Measurements from ENCODE around the gene CLSTN2. TPM values are rescaled to one million over a fixed set of nuclear protein-coding genes. Genes with fewer than 3 reads are reported as not detected.

Gene CLSTN2
- total and polyA plus RNA-seq, 4 donors, result 0.09 to 2.2 (median 0.55) TPM

- TF ChIP-seq ZBTB33 (IDR thresholded peaks at IDR 0.05) (no peak), HNF4A (conservative IDR thresholded peaks at IDR 0.05) (no peak), FOXA1 (IDR thresholded peaks at IDR 0.05) (no peak), RAD21 (IDR thresholded peaks at IDR 0.05) (no peak)
Measured at GRCh38 chr3:140584549-140584948, 649.6 kb downstream of the CLSTN2 start (continued).

DNA sequence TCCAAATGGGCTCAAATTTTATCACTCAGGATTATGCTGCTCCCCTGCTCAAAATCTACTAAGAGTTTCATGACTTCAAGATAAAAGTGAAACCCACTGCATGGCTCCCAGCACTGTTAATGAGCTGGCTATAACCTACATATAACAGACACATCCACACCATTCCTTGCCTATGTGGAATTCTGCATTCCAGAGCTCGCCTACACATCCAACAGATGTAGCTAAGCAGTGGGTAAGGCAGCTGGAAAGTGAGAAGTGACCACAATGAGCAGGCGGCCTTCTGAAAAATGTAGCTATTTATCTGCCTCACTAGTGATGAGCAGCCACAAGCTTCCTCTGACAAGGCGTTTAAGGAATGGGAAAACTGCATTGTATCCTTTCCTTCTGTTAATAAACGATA, 650.8 kb downstream of the CLSTN2 start:
- Histone ChIP-seq H3K4me3 (ENCODE audit: low read depth in 1 of 3, low read length in 3 of 3) (no peak overlapping the region), H3K9ac (ENCODE audit: low read depth in 1 of 2, low read length in 2 of 2) (no peak overlapping the region), H3K27me3 (ENCODE audit: control insufficient read depth in 4 of 4, insufficient read depth in 4 of 4, low read length in 3 of 4) (peaks cover 0 to 2% (median 0%) of the 10 kb centered on the region in 4 donors), H3K4me1 (ENCODE audit: control insufficient read depth in 4 of 4, insufficient read depth in 4 of 4, low read length in 3 of 4) (no peaks in the 10 kb centered on the region), H3K36me3 (ENCODE audit: control insufficient read depth in 4 of 4, insufficient read depth in 3 of 4, low read depth in 1 of 4, low read length in 3 of 4) (no peaks in the 10 kb centered on the region), H3K27ac (ENCODE audit: low read depth in 1 of 2, low read length in 2 of 2) (no peak overlapping the region), H3K9me3 (ENCODE audit: control insufficient read depth in 4 of 4, low read length in 3 of 4) (no peaks in the 10 kb centered on the region)
- WGBS, result 79% methylated on average over 4 of the region's 4 CpGs
- no peak for DNase-seq (ENCODE audit: low spot score)
- TF ChIP-seq GABPA (IDR thresholded peaks at IDR 0.05 in 1 of 2, conservative IDR thresholded peaks at IDR 0.05 in 1 of 2), result no peak
- no peak for TF ChIP-seq NR2F2 (IDR thresholded peaks at IDR 0.05)
- no peak for TF ChIP-seq YY1 (IDR thresholded peaks at IDR 0.05)
- TF ChIP-seq JUND (IDR thresholded peaks at IDR 0.05), result no peak
- no peak for TF ChIP-seq HNF4A (conservative IDR thresholded peaks at IDR 0.05)
- no peak for TF ChIP-seq TAF1 (conservative IDR thresholded peaks at IDR 0.05)
- TF ChIP-seq RAD21 (IDR thresholded peaks at IDR 0.05), result no peak
- no peak for TF ChIP-seq HNF4G (IDR thresholded peaks at IDR 0.05)
- no peak for TF ChIP-seq EGR1 (IDR thresholded peaks at IDR 0.05; ENCODE audit: low read depth in 2 of 2)
- no peak for TF ChIP-seq SP1 (IDR thresholded peaks at IDR 0.05)
- no peak for TF ChIP-seq ZBTB33 (IDR thresholded peaks at IDR 0.05)
- TF ChIP-seq, protein P1, sequence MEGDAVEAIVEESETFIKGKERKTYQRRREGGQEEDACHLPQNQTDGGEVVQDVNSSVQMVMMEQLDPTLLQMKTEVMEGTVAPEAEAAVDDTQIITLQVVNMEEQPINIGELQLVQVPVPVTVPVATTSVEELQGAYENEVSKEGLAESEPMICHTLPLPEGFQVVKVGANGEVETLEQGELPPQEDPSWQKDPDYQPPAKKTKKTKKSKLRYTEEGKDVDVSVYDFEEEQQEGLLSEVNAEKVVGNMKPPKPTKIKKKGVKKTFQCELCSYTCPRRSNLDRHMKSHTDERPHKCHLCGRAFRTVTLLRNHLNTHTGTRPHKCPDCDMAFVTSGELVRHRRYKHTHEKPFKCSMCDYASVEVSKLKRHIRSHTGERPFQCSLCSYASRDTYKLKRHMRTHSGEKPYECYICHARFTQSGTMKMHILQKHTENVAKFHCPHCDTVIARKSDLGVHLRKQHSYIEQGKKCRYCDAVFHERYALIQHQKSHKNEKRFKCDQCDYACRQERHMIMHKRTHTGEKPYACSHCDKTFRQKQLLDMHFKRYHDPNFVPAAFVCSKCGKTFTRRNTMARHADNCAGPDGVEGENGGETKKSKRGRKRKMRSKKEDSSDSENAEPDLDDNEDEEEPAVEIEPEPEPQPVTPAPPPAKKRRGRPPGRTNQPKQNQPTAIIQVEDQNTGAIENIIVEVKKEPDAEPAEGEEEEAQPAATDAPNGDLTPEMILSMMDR (IDR thresholded peaks at IDR 0.05; ENCODE audit: low read depth, low read length, missing input control), result no peak
- no peak for TF ChIP-seq MAX (IDR thresholded peaks at IDR 0.05)
- no peak for TF ChIP-seq FOXA1 (IDR thresholded peaks at IDR 0.05)

DNA sequence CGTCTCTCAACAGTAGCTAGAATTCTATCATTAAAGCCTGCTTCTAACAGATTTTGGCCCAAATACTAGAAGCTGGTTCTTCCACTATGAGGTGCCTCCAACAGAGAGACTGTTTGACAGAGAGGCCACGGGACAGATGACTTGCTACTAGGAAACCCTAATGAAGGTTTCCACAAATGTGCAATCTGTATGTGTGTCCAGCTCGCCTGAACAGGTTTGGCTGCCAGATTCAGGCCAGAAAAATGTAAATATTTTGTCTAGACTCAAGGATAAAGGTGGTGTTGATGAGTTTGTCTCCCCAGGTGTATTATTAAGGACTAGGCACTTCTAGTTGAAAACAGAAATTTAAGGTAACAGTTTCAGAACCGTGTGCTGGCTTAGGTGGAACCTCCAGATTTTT, 651.3 kb downstream of the CLSTN2 start:
- no peak overlapping the region for H3K9ac ChIP-seq (ENCODE audit: low read depth in 1 of 2, low read length in 2 of 2)
- DNase-seq (ENCODE audit: low spot score), result no peak
- peaks cover 0 to 2% (median 0%) of the 10 kb centered on the region in 4 donors for H3K27me3 ChIP-seq (ENCODE audit: control insufficient read depth in 4 of 4, insufficient read depth in 4 of 4, low read length in 3 of 4)
- H3K36me3 ChIP-seq (ENCODE audit: control insufficient read depth in 4 of 4, insufficient read depth in 3 of 4, low read depth in 1 of 4, low read length in 3 of 4), result no peaks in the 10 kb centered on the region
- H3K9me3 ChIP-seq (ENCODE audit: control insufficient read depth in 4 of 4, low read length in 3 of 4), result no peaks in the 10 kb centered on the region
- WGBS, result 77% methylated on average over 4 of the region's 4 CpGs
- H3K27ac ChIP-seq (ENCODE audit: low read depth in 1 of 2, low read length in 2 of 2), result no peak overlapping the region
- no peak overlapping the region for H3K4me3 ChIP-seq (ENCODE audit: low read depth in 1 of 3, low read length in 3 of 3)
- TF ChIP-seq ZBTB33 (IDR thresholded peaks at IDR 0.05) (no peak), SP1 (IDR thresholded peaks at IDR 0.05) (no peak), RXRA (IDR thresholded peaks at IDR 0.05) (no peak), GABPA (IDR thresholded peaks at IDR 0.05 in 1 of 2, conservative IDR thresholded peaks at IDR 0.05 in 1 of 2) (no peak), JUND (IDR thresholded peaks at IDR 0.05) (no peak), FOXA2 (IDR thresholded peaks at IDR 0.05) (no peak), HNF4G (IDR thresholded peaks at IDR 0.05) (no peak), HNF4A (conservative IDR thresholded peaks at IDR 0.05) (no peak), TAF1 (conservative IDR thresholded peaks at IDR 0.05) (no peak), EGR1 (IDR thresholded peaks at IDR 0.05; ENCODE audit: low read depth in 2 of 2) (no peak), RAD21 (IDR thresholded peaks at IDR 0.05) (no peak), YY1 (IDR thresholded peaks at IDR 0.05) (no peak), NR2F2 (IDR thresholded peaks at IDR 0.05) (no peak)
- TF ChIP-seq, protein P2, sequence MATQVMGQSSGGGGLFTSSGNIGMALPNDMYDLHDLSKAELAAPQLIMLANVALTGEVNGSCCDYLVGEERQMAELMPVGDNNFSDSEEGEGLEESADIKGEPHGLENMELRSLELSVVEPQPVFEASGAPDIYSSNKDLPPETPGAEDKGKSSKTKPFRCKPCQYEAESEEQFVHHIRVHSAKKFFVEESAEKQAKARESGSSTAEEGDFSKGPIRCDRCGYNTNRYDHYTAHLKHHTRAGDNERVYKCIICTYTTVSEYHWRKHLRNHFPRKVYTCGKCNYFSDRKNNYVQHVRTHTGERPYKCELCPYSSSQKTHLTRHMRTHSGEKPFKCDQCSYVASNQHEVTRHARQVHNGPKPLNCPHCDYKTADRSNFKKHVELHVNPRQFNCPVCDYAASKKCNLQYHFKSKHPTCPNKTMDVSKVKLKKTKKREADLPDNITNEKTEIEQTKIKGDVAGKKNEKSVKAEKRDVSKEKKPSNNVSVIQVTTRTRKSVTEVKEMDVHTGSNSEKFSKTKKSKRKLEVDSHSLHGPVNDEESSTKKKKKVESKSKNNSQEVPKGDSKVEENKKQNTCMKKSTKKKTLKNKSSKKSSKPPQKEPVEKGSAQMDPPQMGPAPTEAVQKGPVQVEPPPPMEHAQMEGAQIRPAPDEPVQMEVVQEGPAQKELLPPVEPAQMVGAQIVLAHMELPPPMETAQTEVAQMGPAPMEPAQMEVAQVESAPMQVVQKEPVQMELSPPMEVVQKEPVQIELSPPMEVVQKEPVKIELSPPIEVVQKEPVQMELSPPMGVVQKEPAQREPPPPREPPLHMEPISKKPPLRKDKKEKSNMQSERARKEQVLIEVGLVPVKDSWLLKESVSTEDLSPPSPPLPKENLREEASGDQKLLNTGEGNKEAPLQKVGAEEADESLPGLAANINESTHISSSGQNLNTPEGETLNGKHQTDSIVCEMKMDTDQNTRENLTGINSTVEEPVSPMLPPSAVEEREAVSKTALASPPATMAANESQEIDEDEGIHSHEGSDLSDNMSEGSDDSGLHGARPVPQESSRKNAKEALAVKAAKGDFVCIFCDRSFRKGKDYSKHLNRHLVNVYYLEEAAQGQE (IDR thresholded peaks at IDR 0.05), result no peak
- H3K4me1 ChIP-seq (ENCODE audit: control insufficient read depth in 4 of 4, insufficient read depth in 4 of 4, low read length in 3 of 4), result no peaks in the 10 kb centered on the region
